NCI-H2227 treated with DMSO at 0.1 percent for 48 hours (cell line): Measurements from ENCODE around the gene CMTM3.
"Not testable (repeated sequence)": the region's sequence is repeated elsewhere in the genome, so short reads cannot be mapped to it uniquely, and the experiment has no call there.

Experiments used
- DNase-seq: peaks from one replicate; lab custom pipeline; 2025; lab: John Stamatoyannopoulos, UW

Gene CMTM3

GRCh38 chr16:66609139-66609510, 4.6 kb downstream of the CMTM3 start:
- DNase-seq, result no peak

DNA sequence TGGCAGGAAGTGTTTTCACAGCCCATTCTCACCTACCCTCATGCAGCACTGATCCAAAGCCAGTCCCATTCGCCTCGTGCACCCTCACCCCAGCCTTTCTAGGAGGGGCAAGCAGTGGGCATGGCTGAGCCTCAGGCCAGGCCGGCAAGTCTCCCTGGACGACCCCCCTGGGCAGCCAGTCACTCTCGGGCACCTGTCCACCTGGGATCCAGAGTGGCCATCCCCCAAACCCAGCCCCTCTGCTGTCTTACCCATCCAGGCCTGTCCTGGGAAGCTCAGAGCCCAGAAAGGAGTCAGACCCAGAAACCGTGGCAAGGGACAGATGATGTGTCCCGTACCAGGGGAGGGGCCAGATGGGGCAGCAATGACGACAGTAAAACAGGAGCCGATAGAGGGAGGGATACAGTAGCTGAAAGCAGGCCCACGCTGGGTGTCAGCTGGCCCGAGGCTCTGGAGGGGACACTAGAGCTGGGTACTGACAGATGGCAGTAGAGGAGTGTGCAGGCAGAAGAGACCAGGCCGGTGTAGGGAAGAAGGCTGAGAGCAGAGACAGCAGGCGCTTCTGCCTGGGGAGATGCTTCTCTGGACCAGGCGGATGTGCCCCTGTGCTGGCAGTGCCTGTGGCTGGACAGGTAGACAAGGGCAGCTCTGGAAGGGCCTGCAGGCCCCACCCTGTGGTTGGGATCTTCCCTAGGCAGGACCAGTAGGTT, 5.8 kb downstream of the CMTM3 start:
- DNase-seq, result no peak

- not testable (repeated sequence) for DNase-seq
These were observed 7.4 kb downstream of the CMTM3 start for GRCh38 chr16:66611911-66612310.

- no peak for DNase-seq
These were observed 7.9 kb downstream of the CMTM3 start for GRCh38 chr16:66612422-66612821.

DNA sequence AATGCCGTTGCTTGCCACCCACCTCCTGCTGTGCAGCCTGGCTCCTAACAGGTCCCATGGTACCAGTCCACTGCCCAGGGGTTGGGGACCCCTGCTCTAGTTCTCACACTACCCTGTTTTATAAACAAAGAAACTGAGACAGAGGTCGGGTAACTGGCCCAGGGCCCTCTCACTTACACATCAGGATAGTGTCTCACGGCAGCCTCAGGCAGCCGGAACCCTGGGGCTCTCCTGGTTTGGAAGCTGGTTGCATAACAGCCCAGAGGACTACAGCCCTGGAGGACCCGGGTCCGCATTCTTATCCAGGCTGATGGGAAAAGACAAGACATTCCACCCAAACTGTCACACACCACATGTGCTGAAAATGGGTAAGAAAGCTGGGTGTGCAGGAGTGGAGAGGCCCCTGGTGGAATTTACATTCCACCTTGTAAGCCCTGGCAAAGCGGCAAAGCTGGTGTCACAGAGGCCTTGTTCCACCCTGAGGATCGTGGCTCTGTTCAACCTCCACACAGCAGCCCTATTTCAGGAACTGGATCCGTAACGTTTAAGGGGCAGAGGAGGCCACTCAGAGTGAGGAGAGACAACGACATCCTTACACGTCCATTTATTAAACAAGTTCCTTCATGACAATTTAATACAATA, 9.8 kb downstream of the CMTM3 start:
- DNase-seq, result no peak

- DNase-seq, result no peak
These were observed 11.7 kb downstream of the CMTM3 start for GRCh38 chr16:66616169-66616568.

- no peak for DNase-seq
These were observed 12.1 kb downstream of the CMTM3 start for GRCh38 chr16:66616592-66616991.

GRCh38 chr16:66617010-66617434, 12.5 kb downstream of the CMTM3 start:
- DNase-seq, result no peak

DNA sequence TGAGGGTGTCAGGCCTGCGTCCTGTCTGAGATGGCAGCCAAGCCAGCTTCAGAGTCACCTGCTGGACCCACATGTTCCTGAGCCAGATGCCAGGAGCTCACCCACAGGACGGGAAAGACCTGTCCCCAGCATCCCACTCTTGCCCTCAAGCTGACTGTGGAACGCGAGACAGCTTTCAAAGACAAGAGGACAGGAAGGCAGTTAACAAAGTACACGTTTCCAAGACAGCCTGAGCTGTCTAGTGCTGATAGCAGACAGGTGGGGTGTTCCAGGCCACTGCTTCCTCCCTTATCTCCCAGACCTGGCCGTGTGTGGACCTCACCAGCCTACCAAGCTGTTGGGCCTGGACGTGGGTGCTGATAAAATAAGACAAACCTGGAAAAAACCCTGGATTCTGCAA, 13.2 kb downstream of the CMTM3 start:
- no peak for DNase-seq

- no peak for DNase-seq
These were observed 14.3 kb downstream of the CMTM3 start for GRCh38 chr16:66618588-66619375.

DNA sequence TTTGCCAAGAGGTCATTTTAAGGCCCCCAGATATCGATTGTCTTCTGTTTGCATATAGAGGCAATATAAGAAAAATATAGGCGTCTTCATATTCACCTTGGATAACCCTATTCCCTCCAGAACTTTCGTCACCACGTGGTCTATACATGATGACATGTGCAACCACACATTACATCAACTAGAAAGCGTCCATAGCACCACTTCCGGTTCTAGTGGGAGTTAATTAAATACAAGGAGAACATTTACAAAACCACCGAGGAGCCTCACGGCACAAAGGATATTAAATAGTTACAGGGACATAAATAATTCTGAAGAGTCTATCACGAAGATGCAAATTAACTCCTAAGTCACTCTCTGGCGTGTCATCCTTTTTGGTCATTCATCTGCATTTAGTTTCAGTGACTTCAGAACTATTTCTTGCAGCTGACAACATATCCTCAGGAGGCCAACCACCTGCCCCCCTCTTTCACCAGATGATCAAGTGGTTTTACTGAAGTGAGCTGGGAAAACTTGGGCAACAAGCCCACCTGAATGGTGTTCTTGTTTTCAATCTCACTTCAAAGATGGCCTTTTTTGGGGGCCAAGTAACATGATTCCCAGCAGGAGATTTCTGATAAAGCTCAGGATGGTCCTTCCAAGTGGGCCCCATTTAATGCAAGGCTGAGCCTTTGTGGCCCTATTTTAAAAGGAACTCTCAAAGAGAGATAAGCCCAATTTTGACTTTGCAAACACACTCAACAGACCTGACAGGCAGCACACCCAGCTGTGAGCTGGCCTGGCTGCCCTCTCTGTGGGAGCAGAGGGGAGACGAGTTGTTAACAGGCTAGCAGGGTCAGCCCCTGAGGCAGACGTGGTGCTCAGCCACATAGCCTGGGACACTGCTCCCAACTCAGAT, 15.3 kb downstream of the CMTM3 start:
- DNase-seq, result no peak

- no peak for DNase-seq
These were observed 15.9 kb downstream of the CMTM3 start for GRCh38 chr16:66620429-66620795.

GRCh38 chr16:66621973-66622372, 17.5 kb downstream of the CMTM3 start:
- no peak for DNase-seq

DNA sequence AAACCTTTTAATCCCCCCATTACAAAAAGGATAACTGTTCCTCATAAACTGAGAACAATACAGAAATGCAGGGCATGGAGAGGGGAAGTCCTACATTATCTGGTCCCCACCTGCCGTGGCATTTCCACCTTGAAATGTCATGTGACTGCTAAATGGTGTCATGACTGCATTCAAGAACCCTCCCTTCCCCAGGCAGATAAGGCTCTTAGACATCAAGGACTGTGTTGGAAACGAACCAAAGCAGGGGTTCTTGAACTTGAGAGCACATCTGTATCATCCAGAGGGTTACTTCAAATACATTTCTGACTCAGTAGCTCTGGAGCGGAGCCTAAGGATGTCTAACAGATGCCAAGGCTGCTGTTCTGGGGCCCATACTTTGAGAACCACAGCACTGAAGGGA, 18.4 kb downstream of the CMTM3 start:
- DNase-seq, result no peak

GRCh38 chr16:66623755-66624154, 19.3 kb downstream of the CMTM3 start:
- DNase-seq, result no peak

GRCh38 chr16:66627611-66628378, 23.3 kb downstream of the CMTM3 start:
- not testable (repeated sequence) for DNase-seq

DNA sequence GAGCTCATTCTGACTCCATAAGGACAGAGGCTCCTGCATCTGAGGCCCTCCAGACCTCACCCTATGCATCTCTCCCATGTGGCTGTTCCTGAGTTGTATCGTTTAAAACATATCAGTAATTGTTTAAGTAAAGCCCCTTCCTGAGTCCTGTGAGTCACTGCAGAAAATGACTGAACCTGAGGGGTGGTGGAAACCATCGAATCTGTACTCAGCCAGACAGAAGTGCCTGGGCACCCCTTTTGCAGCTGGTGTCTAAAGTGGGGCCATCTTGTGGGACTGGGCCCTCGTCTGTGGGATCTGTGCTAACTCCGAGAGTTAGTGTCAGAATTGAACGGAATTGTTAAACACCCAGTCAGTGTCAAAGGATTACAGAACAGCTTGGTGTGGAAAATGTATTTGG, 25.4 kb downstream of the CMTM3 start:
- DNase-seq, result no peak

GRCh38 chr16:66630561-66631260, 26.2 kb downstream of the CMTM3 start:
- not testable (repeated sequence) for DNase-seq

GRCh38 chr16:66631558-66631957, 27.1 kb downstream of the CMTM3 start:
- DNase-seq, result not testable (repeated sequence)

GRCh38 chr16:66634527-66635196, 30.2 kb downstream of the CMTM3 start:
- no peak for DNase-seq
